Fibroblast of villous mesenchyme (primary cell): ENCODE data around the gene MRPL51. TPM values are rescaled to one million over a fixed set of nuclear protein-coding genes. Genes with fewer than 3 reads are reported as not detected.

ENCODE experiments used
- DNase-seq: peaks from one replicate; pipeline ENCODE4 v3.0.0-alpha.2; 2010; ENCODE audit warnings: low read depth
- H3K4me3 ChIP-seq: 2 replicates; pipeline ENCODE4 v1.5.1; 2011; ENCODE audit warnings: low read depth, mild to moderate bottlenecking, low read length
- total RNA-seq: library from RNA; depleted of rRNA; stranded (reverse); fragments of >200 nt; gene quantifications from 2 replicates; pipeline ENCODE4 v1.2.3, GENCODE V29; 2012
- TF ChIP-seq, protein P1 (sequence below): IDR thresholded peaks from 2 replicates; pipeline ENCODE4 v1.5.1; 2012; ENCODE audit warnings: low read depth, mild to moderate bottlenecking, low read length; ENCODE audit not compliant: insufficient read depth

Gene MRPL51
- total RNA-seq, 1 donor = 86.8 TPM

DNA sequence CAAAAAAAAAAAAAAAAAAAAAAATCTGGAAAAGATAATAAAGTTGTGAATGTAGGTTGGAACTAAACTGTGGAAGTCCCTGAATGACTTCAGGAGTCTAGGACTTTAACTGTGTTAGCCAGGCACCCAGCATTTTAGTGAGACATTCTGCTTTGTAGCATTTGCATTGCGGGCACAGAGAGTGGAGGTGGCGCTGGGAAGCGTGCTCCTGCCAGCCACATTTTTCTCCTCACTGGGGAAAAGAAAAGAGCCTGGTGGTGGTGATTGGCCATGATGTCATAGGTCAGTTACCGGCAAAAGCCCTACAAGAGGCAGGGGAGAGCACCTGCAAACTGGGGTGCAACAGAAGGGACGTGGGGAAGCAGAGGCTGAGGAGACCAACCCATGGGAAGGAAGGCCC lies 31.6 kb upstream of the MRPL51 start:
- TF ChIP-seq, protein P1, sequence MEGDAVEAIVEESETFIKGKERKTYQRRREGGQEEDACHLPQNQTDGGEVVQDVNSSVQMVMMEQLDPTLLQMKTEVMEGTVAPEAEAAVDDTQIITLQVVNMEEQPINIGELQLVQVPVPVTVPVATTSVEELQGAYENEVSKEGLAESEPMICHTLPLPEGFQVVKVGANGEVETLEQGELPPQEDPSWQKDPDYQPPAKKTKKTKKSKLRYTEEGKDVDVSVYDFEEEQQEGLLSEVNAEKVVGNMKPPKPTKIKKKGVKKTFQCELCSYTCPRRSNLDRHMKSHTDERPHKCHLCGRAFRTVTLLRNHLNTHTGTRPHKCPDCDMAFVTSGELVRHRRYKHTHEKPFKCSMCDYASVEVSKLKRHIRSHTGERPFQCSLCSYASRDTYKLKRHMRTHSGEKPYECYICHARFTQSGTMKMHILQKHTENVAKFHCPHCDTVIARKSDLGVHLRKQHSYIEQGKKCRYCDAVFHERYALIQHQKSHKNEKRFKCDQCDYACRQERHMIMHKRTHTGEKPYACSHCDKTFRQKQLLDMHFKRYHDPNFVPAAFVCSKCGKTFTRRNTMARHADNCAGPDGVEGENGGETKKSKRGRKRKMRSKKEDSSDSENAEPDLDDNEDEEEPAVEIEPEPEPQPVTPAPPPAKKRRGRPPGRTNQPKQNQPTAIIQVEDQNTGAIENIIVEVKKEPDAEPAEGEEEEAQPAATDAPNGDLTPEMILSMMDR = no peak
- DNase-seq = no peak
- H3K4me3 ChIP-seq = no peak overlapping the region

DNA sequence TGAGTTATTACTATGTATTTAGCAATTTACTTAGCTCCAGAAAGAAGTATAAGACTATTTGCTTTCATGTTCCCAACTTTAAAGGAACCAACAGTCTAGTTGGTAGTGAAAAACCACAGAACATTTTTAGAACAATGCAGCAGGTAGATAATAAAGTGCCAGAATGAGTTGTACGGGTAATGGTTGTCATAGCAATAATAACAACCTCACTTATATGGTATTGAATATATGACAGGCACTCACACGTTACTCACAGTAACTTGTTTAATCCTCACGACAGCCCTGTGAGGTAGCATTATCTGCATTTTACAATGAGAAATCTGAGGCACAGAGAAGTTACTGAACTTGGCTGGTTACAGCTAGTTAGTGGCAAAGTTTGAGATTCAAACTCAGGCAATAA lies 30.6 kb upstream of the MRPL51 start:
- DNase-seq = no peak
- no peak overlapping the region for H3K4me3 ChIP-seq
- TF ChIP-seq, protein P1 = no peak

DNA sequence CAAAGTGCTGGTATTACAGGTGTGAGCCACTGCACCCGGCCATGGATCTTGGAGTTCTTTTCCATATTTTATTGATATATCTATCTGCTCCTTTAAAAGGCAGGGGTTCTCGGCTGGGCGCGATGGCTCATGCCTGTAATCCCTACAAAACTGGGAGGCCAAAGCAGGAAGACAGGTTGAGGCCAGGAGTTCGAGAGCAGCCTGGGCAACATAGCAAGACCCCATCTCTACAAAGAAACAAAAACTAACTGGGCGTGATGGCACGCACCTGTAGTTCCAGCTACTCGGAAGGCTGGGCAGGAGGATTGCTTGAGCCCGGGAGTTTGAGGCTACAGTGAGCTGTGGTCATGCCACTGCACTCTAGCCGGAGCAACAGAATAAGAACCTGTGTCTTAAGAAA lies 29.1 kb upstream of the MRPL51 start:
- DNase-seq = no peak
- H3K4me3 ChIP-seq = no peak overlapping the region
- TF ChIP-seq, protein P1 = no peak

DNA sequence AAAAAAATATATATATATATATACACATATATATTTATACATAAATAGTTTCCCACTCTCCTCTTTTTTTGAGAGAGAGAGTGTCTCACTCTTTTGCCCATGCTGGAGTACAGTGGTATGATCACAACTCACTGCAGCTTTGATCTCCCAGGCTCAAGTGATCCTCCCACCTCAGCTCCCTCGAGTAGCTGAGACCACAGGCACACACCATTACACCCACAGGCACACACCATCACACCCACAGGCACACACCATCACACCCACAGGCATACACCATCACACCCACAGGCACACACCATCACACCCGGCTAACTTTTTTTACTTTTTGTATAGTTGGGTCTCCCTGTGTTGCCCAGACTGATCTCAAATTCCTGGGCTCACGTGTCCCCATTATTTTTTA lies 27.1 kb upstream of the MRPL51 start:
- TF ChIP-seq, protein P1 = no peak
- DNase-seq = no peak
- H3K4me3 ChIP-seq = no peak overlapping the region

DNA sequence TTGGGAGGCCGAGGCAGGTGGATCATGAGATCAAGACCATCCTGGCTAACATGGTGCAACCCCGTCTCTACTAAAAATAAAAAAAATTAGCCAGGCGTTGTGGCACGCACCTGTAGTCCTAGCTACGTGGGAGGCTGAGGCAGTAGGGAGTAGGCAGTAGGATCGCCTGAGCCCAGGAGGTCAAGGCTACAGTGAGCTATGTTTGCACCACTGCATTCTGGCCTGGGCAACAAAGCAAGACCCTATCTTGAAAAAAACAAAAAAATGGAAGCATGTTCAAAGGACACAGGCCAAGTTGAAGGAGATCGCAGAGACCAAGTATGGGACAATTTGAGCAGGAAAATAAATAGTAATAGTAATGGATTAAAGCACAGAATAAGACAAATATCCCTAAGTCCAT lies 15.0 kb upstream of the MRPL51 start:
- no peak overlapping the region for H3K4me3 ChIP-seq
- no peak for DNase-seq
- TF ChIP-seq, protein P1 = no peak

DNA sequence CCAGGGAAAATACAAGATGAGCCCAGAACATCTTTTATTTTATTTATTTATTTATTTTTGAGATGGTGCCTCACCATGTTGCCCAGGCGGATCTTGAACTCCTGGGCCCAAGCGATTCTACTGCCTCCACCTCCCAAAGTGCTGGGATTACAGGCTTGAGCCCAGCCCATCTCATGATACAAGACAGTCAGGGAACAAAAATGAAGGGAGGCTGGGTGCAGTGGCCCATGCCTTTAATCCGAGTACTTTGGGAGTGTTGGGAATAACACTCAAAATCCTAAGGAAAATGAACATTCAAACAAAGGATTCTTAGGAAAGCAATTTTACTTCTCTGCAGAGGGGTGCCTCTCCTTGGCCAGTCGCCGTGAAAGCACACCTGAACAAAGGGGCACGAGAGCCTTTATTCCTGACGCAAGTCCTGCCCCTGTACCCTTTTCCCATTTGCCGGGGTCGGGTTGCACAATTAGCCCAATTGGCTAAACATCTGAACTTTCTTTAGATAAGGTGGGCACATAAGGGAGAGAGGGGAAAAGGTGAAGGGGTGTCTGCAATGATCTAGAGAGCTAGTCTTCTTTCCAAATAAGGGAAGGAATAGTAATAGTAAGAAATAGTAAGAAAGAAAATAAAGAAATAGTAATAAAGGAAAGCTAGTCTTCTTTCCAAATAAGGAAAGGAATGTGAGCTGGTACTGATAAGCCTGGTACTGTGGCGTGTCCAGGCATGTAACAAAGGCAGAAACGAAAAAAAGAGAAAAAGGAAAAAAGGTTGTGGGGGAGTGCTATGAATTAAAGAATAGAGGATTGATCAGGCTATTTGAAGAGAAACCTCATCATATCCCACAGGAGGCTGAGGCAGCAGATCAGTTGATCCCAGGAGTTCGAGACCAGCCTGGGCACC lies 14.3 kb upstream of the MRPL51 start:
- TF ChIP-seq, protein P1 = no peak
- DNase-seq = peak; percentile 27
- H3K4me3 ChIP-seq = no peak overlapping the region
